Stimulated activated CD4-positive, alpha-beta T cell treated with anti-CD3 and anti-CD28 coated beads, Interleukin-1b, Interleukin-23, amount 100 ng/mL, for 1 hour (primary cell): ENCODE data around the gene ZMIZ1.

Source experiments
- DNase-seq, 2 donors: peaks; one replicate each; pipeline ENCODE4 v3.0.0-alpha.2; 2020; ENCODE audit warnings: low read depth in 2 of 2

ZMIZ1 gene

DNA sequence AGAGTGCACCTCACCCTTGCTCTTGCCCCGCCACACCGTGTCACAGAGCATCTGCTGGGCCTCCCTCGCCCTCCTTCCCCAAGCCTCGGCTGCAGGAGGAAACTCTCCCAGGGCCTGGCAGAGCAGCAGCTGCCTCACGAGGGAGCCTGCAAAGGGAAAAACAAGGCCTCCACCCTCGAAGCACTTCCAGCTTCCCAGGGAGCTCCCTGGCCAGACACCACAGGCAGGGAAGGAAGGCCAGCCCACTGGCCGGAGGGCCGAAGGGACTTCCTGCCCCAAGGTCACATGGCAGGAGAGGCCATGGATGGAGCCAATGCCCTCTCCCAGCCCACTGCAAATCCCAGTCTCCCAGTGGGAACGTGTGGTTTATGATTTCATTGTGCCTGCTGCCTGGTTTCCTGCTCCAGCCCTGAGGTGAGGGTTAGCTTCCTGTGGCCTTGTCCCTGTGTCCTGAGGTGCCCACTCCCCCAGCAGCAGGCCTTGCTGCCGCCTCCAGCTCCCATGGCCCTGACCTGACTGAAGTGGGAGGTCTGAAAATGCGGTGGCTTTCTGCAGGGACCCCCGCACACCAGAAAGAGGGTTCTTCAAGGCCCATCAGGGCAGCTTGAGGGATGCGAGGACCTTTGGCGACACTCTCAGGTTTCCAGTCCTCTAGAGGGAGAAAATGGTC lies 178.0 kb downstream of the ZMIZ1 start:
- DNase-seq, result no peak

DNA sequence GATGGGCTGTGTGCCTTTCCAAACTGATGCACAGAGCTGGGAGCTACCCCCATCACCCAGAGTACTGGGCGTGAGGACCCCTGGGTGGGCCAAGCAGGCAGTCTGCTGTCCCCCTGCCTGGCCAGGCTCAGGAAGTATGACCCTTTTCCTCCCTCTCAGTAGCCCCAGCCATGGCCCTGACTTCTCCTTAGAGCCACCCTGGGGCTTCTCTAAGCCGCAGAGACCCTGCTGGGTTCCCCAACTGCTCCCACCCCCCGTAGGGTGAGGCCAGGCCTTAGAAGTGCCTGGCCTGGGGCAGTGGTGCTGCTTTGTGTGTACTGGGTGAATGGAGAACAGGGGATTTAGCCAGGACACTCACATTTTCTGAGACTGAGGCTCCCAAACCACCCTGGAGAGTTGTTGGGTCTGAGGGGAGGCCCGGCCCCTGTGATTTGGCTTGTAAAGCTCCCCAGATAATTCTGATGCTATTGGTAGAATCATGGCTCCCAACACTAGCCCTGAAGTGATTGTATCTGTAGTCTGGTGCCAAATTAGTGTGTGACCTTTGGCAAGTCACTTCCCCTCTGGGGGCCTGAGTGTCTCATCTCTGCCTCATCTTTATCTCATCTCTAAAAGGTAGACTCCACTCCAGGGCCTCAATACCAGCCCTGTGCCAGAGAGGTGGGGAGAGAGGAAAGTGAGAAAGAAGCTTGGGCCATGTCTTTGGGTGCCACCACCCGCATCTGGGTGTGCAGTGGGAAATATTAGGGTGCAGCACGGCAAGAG lies 178.8 kb downstream of the ZMIZ1 start:
- DNase-seq, result no peak

DNA sequence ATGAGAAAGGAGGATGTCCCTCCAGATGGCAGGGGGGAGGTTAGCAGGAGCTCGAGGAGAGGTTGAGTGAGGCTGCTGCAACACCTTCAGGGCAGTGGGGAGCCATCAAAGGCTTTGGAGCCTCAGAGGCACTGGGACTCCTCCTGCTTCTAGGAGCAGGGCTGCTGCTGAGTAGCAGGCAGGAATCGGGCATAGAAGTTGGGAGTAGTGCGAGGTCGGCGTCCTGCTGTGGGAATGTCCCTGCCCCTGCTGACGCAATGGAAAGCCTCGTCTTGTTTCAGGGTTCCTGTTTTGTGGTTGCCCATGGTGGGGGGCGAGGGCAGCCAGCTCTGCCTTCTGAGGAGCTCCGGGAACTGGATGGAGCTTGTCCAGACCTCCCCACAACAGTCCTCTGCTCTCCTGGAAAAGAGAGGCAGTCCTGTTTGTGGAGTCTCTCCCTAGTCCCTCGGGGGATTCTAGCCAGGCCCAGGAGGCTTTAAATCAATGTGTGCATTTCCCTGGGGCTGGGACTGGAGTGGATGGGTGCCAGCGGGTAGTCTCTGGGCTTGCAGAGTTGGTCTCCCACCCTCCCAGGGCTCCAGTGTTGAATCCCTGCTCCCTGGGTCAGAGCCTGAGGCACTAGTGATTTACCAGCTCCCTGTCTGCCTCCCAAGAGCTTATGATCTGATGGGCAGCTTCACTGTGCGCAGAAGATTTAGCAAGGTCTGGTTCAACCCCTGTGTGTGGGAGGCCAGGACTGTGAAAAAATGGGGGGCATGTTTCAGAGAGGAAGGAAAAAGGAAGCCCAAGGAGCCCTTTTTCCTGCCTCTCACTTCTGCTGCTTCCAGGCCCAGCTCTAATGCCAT lies 179.8 kb downstream of the ZMIZ1 start:
- DNase-seq, result no peak

DNA sequence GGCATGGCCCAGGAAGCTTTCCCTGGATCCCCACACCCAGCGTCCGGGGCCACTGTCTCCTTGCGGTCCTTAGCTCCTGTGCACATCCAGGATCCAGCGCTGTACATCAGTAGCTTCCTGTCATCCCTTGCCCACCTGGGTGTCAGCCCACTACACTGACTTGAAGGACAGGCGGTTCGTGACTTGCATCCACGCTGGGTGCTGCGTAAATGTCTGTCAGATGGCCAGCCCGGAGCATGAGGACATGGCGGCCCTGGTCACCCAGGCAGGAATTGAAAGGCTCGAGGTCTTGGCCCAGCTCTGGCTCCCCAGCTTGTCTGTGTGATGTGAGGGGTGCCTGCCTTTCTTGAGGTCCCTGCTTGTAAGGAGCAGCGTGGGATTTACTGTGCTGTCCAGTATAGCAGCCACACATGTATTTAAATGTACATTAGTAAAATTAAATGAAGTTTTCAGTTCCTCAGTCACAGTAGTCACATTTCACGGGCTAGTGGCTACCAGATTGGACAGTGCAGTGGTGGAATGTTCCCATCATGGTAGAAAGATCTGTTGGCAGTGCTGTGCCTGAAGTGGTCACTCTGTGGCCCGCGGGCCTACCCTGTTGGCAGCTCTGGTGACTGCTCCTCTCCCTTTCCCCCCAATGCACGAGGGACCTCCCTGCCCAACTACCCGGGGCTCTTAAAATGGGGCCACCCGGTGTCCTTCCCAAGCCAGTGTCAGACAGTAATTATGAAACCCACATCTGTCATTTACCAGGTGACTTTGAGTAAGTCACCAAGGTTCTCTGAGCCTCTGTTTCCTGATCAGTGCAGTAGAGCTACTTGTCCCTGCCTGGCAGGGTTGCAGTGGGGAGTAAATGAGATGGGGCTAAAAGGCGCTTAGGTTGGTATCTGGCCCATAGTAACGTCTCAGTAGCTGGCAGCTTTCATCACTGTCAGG lies 180.7 kb downstream of the ZMIZ1 start:
- DNase-seq, result no peak

DNA sequence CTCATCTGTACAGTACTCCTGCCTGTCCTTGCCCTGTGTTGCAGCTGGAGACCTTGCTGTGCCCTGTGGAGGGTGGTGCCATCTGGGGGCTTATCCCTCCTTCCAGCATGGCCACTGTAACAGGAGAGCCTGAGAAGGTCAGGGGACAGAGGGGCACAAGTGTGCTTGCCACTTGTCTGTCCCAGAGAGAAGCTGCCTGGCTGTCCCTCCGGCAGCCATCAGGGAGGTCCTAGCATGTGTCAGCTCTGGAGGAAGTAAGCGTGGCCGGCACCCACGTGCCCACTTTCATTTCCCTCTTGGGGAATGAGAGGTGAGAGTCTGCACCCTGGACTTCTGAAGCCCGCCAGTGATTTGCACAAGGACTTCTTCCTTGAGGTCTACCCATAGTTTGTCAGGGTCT lies 181.5 kb downstream of the ZMIZ1 start:
- no peak for DNase-seq

DNA sequence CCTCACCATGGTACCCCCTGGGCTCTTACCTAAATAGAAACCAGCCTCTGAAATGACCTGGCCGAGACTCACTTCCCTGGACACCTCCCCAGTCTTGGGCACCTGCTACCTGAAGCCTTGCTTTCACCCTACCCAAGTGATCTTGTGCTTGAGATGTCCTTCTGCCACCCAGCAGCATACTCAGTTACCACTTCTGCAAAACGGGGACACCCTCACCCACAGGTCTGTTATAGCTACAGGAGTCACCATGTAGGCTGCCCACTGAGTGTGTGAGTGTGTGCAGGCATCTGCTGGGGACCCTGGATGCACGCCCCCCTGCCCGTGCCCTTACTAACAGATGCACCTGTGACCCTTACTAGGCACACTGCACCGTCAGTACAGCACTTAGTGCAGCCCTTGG lies 183.7 kb downstream of the ZMIZ1 start:
- DNase-seq, result no peak

GRCh38 chr10:79252971-79253370 lies 184.2 kb downstream of the ZMIZ1 start:
- no peak for DNase-seq

GRCh38 chr10:79253704-79254103 lies 184.9 kb downstream of the ZMIZ1 start:
- no peak for DNase-seq

DNA sequence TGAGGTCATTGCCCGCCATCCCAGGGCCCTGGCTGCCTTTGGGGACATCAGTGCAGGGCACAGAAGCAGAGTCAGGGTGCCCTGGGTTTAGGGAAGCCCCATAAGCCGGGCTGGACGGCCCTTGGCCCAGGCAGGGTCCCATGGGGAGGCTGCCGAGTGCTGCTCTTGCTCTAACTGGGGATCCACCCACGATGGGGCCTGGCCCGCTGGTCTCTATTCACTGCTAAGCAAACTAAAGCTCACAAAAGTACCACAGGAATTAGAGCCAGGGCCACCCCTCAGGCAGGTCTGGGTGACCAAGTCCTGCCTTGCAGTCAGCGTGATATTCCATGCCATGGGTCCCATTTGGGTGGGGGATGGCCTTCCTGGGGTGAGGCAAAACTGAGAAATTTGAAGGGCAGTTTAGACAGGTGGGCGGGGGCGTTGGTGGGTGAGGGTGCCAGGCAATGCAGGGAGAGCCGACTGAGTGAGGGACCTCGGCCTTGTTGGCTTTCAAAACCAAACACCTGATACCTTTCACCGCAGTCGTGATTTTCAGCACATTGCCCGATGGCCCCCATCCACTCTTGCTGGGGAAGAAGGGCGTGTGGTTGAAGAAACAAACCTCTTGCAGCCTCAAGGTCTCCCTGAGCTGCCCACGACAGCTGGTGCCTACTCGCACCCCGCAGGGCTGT lies 185.7 kb downstream of the ZMIZ1 start:
- no peak for DNase-seq

DNA sequence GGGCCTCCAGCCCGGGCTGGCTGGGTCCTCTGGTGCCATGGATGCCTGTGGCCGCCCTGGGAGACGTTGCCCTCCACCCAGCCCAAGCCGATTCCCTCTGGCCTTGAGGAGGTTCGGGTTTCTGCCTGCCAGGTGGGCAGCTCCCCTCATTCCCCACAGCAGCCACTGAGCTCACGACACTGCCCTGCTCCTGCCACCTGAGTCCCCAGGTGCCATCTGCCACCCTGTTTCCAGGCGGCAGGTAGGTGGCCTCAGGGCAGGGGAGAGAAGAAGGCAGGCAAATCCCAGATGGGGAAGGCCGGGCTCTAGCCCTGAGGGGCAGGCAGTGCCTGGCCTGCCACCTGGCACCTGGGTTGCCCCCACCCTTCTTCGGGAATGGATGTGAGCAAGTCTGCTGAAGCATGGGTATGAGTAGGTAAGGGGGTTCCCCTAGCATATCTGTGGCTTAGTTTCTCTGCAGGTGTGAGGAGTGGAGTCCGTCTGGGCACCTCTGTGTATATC lies 186.3 kb downstream of the ZMIZ1 start:
- no peak for DNase-seq

- no peak for DNase-seq
Observed at GRCh38 chr10:79256264-79256806, 187.6 kb downstream of the ZMIZ1 start.

GRCh38 chr10:79258894-79259293 lies 190.1 kb downstream of the ZMIZ1 start:
- DNase-seq, result no peak

DNA sequence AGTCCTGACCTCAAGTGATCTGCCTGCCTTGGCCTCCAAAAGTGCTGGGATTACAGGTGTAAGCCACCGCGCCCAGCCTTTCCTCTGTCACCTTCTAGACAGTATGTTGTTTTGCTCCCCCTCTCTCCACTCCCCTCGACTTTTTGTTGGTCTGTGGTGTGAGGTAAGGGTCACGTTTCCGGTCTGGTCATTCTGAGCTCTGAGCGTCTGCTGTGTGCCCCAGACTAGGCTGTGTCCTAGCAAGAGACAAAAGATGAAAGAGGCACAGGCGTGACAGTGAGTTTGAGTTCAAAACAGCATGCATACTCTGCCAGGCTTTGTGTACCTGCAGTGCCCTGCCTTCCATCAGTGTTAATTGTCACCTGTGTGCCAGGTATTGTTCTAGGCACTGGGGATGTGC lies 191.1 kb downstream of the ZMIZ1 start:
- no peak for DNase-seq

GRCh38 chr10:79260811-79261740 lies 192.3 kb downstream of the ZMIZ1 start:
- no peak for DNase-seq

DNA sequence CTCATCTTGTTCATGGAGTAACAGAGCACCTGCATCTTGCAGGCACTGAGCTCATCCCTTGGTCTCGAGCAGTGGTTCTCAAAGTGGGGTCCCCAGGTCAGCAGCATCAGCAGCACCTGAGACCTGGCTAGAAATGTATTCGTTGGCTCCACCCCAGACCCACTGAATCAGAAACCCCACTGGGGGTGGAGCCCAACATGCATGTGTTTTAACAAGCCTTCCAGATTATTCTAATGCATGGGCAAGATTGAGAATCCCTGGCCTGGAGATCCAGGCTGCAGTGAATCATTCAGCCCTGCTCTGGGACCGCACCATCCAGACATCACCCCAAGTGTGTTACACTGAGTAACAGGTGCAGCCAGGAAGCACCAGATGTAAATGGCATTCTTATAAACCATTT lies 193.4 kb downstream of the ZMIZ1 start:
- no peak for DNase-seq

- no peak for DNase-seq
Observed at GRCh38 chr10:79262959-79263746, 194.4 kb downstream of the ZMIZ1 start.

DNA sequence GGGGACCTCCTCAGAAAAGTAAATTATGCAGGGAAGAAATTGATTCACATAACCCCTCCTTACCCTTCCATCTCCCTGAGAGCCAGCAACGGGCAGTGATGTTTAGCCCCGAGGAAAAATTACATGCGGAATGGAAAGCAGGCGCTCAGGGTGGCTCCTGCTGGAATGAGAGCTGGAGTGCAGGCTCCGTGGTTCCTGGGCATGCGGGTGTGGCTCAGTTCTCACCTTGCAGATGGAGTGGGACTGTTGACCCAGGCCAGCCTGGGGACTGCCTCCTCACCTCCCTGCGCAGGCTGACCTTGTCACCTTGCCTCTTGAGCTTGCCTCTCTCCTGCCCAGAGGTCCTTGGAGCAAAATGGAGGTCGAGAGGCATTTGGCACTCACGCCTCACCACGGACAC lies 195.2 kb downstream of the ZMIZ1 start:
- no peak for DNase-seq

- DNase-seq, result no peak
Observed at GRCh38 chr10:79264942-79265341, 196.2 kb downstream of the ZMIZ1 start.

- DNase-seq, result no peak
Observed at GRCh38 chr10:79266084-79266483, 197.3 kb downstream of the ZMIZ1 start.
